Mucosa of rectum (tissue), 2 donors: ENCODE results near the gene KLHL33.

ENCODE experiments used
- H3K27ac ChIP-seq, 2 donors: one replicate each; pipeline ENCODE4 v1.7.0; 2013; ENCODE audit warnings: inconsistent platforms in 2 of 2, low read depth in 2 of 2, low read length in 2 of 2
- H3K27me3 ChIP-seq, 2 donors: one replicate each; pipeline ENCODE4 v1.7.0; 2013; ENCODE audit warnings: low read length in 2 of 2; ENCODE audit not compliant: control insufficient read depth in 2 of 2, insufficient read depth in 2 of 2
- H3K36me3 ChIP-seq, 2 donors: one replicate each; pipeline ENCODE4 v1.7.0; 2013; ENCODE audit warnings: low read length in 2 of 2; ENCODE audit not compliant: control insufficient read depth in 2 of 2, insufficient read depth in 2 of 2
- H3K4me1 ChIP-seq, 2 donors: one replicate each; pipeline ENCODE4 v1.7.0; 2013; ENCODE audit warnings: low read length in 2 of 2, mild to moderate bottlenecking in 1 of 2; ENCODE audit not compliant: control insufficient read depth in 2 of 2, insufficient read depth in 2 of 2
- H3K4me3 ChIP-seq, 2 donors: one replicate each; pipeline ENCODE4 v1.7.0; 2013; ENCODE audit warnings: low read length in 2 of 2
- H3K9ac ChIP-seq, 2 donors: one replicate each; pipeline ENCODE4 v1.7.0; 2013; ENCODE audit warnings: low read length in 2 of 2, low read depth in 1 of 2, mild to moderate bottlenecking in 1 of 2
- H3K9me3 ChIP-seq, 2 donors: one replicate each; pipeline ENCODE4 v1.7.0; 2013; ENCODE audit warnings: low read length in 2 of 2; ENCODE audit not compliant: control insufficient read depth in 2 of 2
- donor health status: healthy.
- donor health status: Normal muscosa, but diverticular disease.

KLHL33 gene

DNA sequence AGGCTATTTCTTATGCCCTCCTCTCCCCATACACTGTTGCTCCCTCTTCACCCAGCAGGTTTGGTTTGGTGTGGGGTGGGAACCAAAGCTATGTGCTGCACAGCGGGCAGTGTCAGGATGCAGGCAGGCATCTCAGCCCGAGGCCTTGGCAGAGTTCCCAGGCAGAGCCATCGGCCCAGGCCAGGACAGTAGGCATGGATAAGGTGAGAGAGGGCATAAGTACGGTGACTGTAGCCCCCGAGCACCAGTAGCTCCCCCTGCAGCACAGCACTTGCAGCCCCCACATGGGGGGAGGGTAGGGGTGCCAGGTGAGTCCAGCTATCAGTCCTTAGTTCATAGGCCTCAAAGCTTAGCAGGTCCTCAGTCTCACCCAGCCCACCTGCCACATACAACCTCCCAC is 7.2 kb downstream of the KLHL33 start:
- Histone ChIP-seq H3K27me3 (no peaks in the 10 kb centered on the region), H3K27ac (no peak overlapping the region), H3K9me3 (no peaks in the 10 kb centered on the region), H3K4me3 (no peak overlapping the region), H3K4me1 (peaks cover 16 to 27% of the 10 kb centered on the region in 2 donors), H3K9ac (no peak overlapping the region), H3K36me3 (no peaks in the 10 kb centered on the region)

DNA sequence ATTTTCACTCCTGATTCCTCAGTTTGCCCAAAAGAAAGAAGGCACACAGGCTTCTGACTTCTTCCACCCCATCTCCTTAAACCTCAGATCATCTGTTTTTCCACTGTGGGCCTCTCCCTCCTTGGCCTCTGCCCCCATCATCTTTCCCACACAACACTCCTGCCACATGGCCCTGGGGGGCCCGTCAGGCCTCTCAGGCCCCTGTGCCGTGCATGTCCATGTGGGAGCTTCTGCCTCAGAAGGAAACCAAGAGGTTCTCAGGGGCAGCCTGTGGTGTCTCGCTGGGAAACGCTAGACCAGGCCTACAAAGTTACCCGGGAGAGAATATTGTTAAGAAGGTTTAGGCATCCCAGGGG is 8.0 kb downstream of the KLHL33 start:
- Histone ChIP-seq H3K27me3 (no peaks in the 10 kb centered on the region), H3K27ac (peak overlapping the region; percentile 50 to 53), H3K9ac (no peak overlapping the region), H3K36me3 (no peaks in the 10 kb centered on the region), H3K9me3 (no peaks in the 10 kb centered on the region), H3K4me1 (peaks cover 16 to 27% of the 10 kb centered on the region in 2 donors), H3K4me3 (peak overlapping the region; percentile 2 to 41)

DNA sequence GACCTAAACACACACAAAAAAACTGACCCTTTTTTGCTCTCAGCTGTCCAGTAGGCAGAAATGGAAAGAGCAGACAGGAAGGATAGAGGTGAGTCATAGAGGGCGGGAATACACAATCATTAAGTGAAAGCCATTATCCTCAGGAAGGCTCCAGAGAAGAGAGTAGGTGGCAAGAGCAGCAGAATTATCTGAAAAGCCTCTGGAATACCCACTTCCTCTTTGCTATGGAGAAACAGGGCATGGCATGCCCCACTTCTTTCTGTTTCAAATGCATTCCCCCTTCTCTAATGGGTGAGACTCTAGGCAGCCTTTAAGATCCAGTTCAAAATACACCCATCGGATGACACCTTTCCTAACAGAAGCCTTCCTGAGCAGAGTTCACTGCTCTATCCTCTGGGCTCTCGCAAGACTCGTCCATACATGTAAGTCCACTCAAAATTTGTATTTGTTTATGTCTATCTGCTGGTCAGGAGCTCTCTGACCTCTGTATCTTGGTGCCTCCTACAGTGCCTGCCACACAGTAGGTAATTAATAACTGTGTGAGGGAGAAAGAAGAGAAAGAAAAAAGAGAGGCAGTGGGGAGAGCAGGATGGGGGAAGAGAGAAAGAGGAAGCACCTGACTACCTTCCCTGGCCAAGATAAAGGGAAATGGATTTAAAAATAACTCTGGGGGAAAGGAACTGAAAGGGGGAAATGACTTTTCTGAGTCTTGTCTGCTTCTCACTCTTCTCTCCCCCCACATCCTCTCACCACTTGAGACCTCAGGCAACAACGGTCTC is 8.5 kb downstream of the KLHL33 start:
- H3K9me3 ChIP-seq: no peaks in the 10 kb centered on the region
- H3K36me3 ChIP-seq: no peaks in the 10 kb centered on the region
- H3K9ac ChIP-seq: no peak overlapping the region
- peaks cover 20 to 27% of the 10 kb centered on the region in 2 donors for H3K4me1 ChIP-seq
- no peaks in the 10 kb centered on the region for H3K27me3 ChIP-seq
- H3K4me3 ChIP-seq: peak overlapping the region; percentile 2 to 41
- H3K27ac ChIP-seq: peak overlapping the region; percentile 38 to 53

DNA sequence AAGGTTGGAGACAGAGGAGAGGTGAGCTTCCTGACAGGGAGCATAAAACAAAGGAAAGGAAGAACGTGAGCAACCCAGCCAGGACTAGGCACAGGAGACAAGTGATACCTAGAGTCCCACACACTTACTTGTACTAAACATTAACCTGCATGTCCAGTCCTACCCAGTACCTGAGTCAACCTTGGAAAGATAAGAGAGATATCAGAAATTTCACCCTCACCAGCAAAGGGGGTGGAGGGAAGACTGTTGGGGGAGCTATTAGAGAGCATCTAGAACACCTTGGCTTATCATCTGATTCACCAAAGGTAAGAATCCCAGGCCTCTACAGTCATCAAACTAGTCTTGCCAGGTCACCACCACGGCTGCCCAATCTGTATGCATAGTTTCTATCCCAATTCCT is 11.1 kb downstream of the KLHL33 start:
- H3K4me3 ChIP-seq: no peak overlapping the region
- H3K27me3 ChIP-seq: no peaks in the 10 kb centered on the region
- no peaks in the 10 kb centered on the region for H3K36me3 ChIP-seq
- no peak overlapping the region for H3K9ac ChIP-seq
- no peaks in the 10 kb centered on the region for H3K9me3 ChIP-seq
- no peak overlapping the region for H3K27ac ChIP-seq
- H3K4me1 ChIP-seq: peaks cover 13 to 20% of the 10 kb centered on the region in 2 donors

DNA sequence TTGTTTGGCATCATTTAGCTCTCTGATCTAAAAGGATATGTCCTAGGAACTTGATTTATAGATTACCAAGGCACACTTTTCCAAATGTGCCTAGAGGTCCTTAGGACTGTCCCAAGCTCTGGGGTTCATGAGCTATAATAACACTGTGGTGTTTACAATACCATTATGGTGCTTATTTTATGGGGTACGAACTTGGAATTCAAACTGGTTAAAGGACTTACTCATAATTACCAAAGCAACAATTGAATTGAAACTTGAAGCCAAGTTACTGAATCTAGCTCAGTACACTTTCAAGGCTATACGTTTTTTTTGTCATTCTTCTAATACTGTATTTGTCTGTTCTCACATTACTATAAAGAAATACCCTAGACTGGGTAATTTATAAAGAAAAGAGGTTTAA is 13.1 kb downstream of the KLHL33 start:
- no peaks in the 10 kb centered on the region for H3K27me3 ChIP-seq
- H3K4me3 ChIP-seq: no peak overlapping the region
- no peak overlapping the region for H3K9ac ChIP-seq

DNA sequence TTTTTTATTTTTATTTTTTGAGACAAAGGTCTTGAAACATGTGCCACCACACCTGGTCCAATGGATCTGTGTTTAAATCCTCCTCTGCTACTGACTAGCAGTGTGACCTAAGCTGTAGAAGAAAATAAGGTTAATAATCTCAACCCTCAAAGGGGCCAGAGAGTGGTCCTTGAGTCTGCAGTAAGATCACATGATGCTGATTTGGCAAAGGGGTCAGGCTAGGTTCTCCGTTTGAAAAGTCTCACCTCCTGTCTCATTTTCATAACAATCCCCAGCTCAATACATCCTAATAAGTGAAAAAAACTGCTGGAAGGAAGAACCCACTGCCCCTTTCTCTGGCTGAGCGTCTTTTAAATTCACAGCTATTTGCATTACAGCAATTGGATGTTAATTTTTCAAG is 14.7 kb downstream of the KLHL33 start:
- Histone ChIP-seq H3K27ac (no peak overlapping the region), H3K9ac (no peak overlapping the region), H3K4me3 (no peak overlapping the region), H3K4me1 (peaks cover 20 to 37% of the 10 kb centered on the region in 2 donors), H3K36me3 (no peaks in the 10 kb centered on the region), H3K27me3 (no peaks in the 10 kb centered on the region), H3K9me3 (no peaks in the 10 kb centered on the region)

More for the DNA sequence above, 13.1 kb downstream of the KLHL33 start:
- Histone ChIP-seq H3K9me3 (no peaks in the 10 kb centered on the region), H3K27ac (peak overlapping the region in 1 of 2 donors; percentile 15), H3K4me1 (peaks cover 20 to 26% of the 10 kb centered on the region in 2 donors), H3K36me3 (no peaks in the 10 kb centered on the region)

DNA sequence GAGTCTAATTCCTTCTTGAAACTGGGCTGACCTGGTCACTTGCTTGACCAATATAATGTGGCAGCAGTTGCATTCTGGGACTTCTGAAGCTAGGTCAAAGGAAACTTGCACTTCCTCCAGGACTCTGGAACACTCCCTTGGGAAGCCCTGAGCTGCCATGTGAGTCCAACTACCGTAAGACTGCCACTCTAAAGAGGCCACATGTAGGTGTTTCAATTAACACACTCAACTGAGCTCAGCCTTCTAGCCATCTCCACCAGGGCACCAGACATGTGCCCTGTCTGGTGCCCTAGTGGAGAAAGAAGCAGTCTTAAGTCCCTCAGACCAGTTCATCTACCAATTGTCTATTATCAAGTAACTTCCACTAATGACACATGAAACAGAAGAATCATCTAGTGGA is 16.5 kb downstream of the KLHL33 start:
- H3K36me3 ChIP-seq: no peaks in the 10 kb centered on the region
- H3K4me3 ChIP-seq: no peak overlapping the region
- H3K9me3 ChIP-seq: no peaks in the 10 kb centered on the region
- peaks cover 29 to 54% of the 10 kb centered on the region in 2 donors for H3K4me1 ChIP-seq
- H3K27ac ChIP-seq: peak overlapping the region; percentile 87 to 94
- peak overlapping the region; percentile 2 to 64 for H3K9ac ChIP-seq
- no peaks in the 10 kb centered on the region for H3K27me3 ChIP-seq

DNA sequence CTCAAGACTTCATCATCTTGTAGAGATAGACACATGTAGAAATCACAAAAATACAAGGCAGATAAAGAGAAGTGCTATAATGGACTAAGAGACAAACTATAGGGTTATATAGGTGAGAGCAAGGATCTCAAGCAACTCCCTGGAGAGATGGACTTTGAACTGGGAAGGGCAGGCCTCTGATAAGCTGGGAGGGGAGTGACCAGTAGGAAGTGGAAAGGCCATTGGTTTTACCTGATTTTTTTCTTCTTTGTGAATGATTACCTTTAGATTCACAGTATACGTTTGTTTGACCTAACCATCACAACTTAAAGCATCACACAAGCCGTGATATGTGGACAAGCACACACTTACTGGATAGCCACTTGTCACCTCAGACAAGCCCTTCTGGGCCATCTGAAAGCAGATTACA is 17.5 kb downstream of the KLHL33 start:
- Histone ChIP-seq H3K9me3 (no peaks in the 10 kb centered on the region), H3K36me3 (no peaks in the 10 kb centered on the region), H3K4me3 (peak overlapping the region; percentile 9 to 51), H3K4me1 (peaks cover 36 to 63% of the 10 kb centered on the region in 2 donors), H3K27ac (peak overlapping the region; percentile 93 to 94), H3K27me3 (no peaks in the 10 kb centered on the region), H3K9ac (peak overlapping the region in 1 of 2 donors; percentile 64)

DNA sequence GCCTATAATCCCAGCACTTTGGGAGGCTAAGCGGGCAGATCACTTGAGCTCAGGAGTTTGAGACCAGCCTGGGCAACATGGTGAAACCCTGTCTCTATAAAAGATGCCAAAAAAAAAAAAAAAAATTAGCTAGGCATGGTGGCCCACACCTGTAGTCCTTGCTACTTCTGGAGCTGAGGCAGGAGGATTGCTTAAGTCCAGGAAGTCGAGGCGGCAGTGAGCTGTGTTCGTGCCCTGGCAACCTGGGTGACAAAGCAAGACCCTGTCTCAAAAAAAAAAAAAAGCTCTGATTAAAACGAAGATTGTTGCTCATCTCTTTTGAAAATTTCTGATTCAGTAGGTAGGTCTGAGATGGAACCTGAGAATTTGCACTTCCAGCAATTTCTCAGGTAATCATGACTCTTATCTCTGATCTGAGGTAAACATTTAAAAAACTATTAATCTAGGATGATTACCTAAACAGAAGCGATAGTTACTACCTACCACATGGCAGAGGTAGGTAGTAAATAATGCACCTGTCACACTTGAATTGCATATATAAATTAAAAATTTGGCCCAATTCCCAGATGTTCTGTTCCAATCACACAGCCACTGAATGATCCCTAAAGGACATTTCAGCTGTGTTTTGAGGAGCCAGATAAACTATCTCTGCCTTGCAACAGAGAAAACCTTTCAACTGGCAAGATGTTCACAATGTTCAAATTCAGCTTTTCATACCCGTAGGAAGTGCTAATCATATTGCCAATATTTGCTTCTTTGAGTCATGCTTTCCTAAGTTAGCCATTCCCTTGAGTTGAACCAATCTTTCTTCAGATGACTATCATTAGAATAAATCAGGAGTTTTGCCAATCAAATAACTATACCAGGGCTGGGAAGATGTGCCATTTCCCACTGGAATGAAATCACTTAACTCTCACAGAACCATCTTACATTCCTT is 18.4 kb downstream of the KLHL33 start:
- Histone ChIP-seq H3K9me3 (no peaks in the 10 kb centered on the region), H3K36me3 (no peaks in the 10 kb centered on the region), H3K4me1 (peaks cover 36 to 60% of the 10 kb centered on the region in 2 donors), H3K9ac (peak overlapping the region; percentile 25 to 44), H3K27ac (peak overlapping the region; percentile 93 to 94), H3K4me3 (peak overlapping the region in 1 of 2 donors; percentile 51), H3K27me3 (no peaks in the 10 kb centered on the region)

DNA sequence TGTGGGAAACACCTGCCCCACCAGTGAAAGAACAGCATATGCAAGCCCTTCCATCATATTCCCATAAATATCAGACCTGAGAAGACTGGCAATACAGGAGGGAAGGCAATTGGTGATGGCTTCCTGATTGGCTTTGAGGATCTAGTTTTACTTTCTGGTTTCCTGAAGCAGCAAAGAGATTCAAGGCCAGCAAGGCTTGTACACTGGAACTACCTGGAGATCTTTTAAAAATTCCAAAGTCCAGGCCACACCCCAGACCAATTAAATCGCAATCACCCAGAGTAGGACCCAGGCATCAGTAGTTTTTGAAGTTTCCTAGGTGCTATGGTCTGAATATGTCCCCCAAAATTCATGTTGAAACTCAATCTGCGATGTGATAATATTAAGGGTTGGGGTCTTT is 19.7 kb downstream of the KLHL33 start:
- H3K9me3 ChIP-seq: no peaks in the 10 kb centered on the region
- no peaks in the 10 kb centered on the region for H3K36me3 ChIP-seq
- H3K9ac ChIP-seq: peak overlapping the region in 1 of 2 donors; percentile 59
- peaks cover 36 to 65% of the 10 kb centered on the region in 2 donors for H3K4me1 ChIP-seq
- no peaks in the 10 kb centered on the region for H3K27me3 ChIP-seq
- H3K4me3 ChIP-seq: peak overlapping the region; percentile 23 to 36
- H3K27ac ChIP-seq: peak overlapping the region; percentile 93 to 94
